AG09309 (cell line): ENCODE data around the gene TIGD4.

ENCODE experiments used
- DNase-seq: peaks from one replicate; pipeline ENCODE4 v3.0.0-alpha.2; 2010; ENCODE audit warnings: low read depth
- H3K4me3 ChIP-seq: 2 replicates; pipeline ENCODE4 v1.5.1; 2011; ENCODE audit warnings: mild to moderate bottlenecking, low read depth, low read length, moderate library complexity; ENCODE audit not compliant: control insufficient read depth
- TF ChIP-seq, protein P1 (sequence below): IDR thresholded peaks from 2 replicates; pipeline ENCODE4 v1.5.1; 2011; ENCODE audit warnings: mild to moderate bottlenecking, low read depth, low read length, inconsistent platforms; ENCODE audit not compliant: insufficient read depth, control insufficient read depth; ENCODE audit errors: missing control alignments

The TIGD4 gene

DNA sequence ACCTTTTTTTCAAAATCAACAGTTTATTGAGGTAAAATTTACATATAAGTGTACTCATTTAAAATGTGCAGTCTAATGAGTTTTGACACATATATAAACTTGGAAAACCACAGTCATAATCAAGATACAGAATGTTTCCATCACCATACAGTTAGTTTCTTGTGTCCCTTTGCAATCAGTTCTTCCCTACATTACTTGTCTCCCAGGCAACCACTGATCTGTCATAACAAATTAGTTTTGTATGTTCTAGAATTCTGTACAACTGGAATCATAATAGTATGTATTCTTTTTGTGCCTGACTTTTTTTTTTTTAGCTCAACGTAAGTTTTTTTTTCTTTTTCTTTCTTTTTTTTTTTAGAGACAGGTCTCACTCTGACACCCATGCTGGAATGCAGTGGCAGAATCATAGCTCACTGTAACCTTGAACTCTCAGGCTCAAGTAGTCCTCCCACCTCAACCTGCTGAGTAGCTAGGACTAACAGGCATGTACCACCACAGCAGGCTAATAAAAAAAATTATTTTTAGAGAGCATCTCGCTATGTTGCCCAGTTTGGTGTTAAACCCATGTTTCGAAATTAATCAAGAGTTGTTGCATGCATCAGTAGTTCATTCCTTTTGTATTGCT is 27.1 kb upstream of the TIGD4 start:
- no peak for DNase-seq
- TF ChIP-seq, protein P1, sequence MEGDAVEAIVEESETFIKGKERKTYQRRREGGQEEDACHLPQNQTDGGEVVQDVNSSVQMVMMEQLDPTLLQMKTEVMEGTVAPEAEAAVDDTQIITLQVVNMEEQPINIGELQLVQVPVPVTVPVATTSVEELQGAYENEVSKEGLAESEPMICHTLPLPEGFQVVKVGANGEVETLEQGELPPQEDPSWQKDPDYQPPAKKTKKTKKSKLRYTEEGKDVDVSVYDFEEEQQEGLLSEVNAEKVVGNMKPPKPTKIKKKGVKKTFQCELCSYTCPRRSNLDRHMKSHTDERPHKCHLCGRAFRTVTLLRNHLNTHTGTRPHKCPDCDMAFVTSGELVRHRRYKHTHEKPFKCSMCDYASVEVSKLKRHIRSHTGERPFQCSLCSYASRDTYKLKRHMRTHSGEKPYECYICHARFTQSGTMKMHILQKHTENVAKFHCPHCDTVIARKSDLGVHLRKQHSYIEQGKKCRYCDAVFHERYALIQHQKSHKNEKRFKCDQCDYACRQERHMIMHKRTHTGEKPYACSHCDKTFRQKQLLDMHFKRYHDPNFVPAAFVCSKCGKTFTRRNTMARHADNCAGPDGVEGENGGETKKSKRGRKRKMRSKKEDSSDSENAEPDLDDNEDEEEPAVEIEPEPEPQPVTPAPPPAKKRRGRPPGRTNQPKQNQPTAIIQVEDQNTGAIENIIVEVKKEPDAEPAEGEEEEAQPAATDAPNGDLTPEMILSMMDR: no peak
- no peak overlapping the region for H3K4me3 ChIP-seq

DNA sequence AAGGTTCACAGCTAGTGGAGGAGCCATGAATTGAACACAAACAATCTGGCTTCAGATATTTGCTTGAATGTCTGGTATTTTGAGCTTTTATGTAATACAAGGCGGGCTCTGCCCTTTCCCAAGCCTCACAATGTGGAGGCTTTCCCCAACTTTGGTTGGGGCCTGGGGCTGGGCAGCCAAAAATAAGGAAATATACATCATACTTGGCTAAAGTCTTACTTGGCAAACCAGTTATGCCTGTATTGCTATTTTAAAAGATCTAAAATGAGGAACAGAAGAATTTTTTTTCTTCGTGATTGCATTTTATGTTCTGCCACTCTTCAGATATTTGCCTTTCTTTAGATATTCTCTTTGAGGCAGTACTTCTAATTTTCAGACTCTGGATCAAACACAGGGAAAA is 26.3 kb upstream of the TIGD4 start:
- no peak overlapping the region for H3K4me3 ChIP-seq
- TF ChIP-seq, protein P1: no peak
- DNase-seq: no peak

DNA sequence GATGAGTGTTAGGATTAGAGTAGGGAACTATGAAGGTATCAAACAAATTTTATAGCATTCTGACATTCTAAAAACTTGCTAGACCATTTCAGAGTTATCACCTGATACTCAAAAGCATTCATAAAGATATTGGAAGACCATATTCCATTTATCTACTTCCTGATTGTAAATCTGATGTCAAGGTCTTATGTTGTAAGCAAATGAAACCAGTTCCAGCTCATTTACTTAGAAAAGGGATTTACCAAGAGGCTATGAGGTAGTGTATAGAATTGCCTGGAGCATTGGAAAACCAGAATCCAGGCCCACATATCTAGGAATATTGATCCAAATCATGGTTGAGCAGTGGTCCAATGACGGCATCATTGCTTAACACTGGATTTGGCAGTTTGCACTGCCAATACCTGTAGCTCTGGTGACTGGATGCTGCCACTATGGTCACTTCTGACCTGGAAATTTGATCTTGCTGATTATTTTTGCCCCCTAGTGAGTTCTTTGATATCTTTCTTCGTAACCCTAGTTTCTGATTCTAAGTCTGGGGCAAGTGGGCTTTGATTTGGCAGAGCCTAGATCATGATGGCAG is 25.6 kb upstream of the TIGD4 start:
- H3K4me3 ChIP-seq: no peak overlapping the region
- no peak for DNase-seq
- TF ChIP-seq, protein P1: no peak

DNA sequence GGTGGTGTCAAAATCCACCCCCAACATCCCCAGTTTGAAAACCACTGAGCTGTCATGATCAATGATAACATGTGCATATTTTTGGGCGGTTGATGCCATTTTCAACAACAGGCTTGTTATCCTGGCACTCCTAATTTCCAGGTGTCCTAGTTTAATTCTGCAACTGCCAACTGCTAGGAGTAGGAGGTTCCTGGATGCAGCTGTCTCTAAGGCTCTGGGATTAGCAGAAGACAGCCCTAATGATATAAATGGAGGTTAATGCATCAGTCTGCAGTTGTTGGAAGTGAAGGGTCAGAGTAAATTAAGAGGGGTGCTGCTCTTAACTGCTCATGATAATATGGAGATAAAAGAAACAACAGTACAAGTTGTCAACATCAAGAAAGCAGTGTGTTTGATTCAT is 24.0 kb upstream of the TIGD4 start:
- no peak for DNase-seq
- TF ChIP-seq, protein P1: no peak
- H3K4me3 ChIP-seq: no peak overlapping the region

DNA sequence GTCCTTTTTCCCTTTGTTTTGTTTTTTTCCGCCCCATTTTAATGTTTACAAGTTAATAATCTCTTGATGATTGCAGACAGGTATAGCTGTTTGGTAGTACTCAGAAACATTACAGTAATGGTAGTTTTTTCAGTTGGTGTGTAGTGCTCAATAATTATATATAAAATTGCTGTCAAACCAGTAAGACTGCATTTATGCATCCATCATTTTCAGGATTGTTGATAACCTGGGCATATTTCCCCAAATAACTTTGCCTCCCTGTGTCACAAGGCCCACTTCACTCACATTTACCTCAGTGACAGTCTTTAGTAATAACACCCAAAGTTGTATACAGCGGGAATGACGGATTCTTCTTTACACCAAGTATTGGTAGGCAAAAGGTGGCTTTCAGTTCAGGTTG is 16.4 kb upstream of the TIGD4 start:
- no peak for DNase-seq
- no peak overlapping the region for H3K4me3 ChIP-seq
- TF ChIP-seq, protein P1: no peak

DNA sequence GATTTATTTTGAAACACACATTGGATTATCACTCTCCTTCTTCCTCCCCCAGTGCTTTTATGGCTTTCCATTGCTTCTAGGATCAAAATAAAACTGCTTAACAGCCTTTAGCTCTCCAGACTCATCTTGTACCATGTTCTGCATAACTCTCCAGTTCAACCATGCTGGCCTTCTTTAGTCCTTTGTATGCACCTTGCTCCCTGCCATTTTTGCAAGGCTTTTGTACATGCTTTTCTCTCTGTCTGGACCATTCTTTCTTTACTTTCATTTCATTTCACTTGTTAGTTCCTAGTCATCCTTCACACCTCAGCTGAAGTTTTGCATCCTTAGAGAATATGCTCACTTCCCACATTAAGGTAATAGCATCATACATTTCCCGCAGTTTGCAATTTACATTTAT is 7.1 kb upstream of the TIGD4 start:
- no peak for DNase-seq
- H3K4me3 ChIP-seq: no peak overlapping the region
- TF ChIP-seq, protein P1: no peak
